SK-N-SH treated with all-trans-retinoic acid at 6 μM for 48 hours (cell line): ENCODE data around the gene B3GNT9.

Source experiments
- BACH2 ChIP-seq: fragments of 250-450 bp; sonication (Bioruptor Pico); IDR thresholded peaks from 2 replicates; pipeline ENCODE4 v1.9.0; 2021; ENCODE audit warnings: mild to moderate bottlenecking, borderline replicate concordance
- CSDC2 ChIP-seq: fragments of 250-450 bp; sonication (Bioruptor Pico); IDR thresholded peaks from 2 replicates; pipeline ENCODE4 v1.5.0; 2020; ENCODE audit warnings: mild to moderate bottlenecking, moderate library complexity
- CSRNP3 ChIP-seq: fragments of 250-450 bp; sonication (Bioruptor Pico); IDR thresholded peaks from 2 replicates; pipeline ENCODE4 v1.5.1; 2021; ENCODE audit warnings: mild to moderate bottlenecking, moderate library complexity
- ISL1 ChIP-seq: fragments of 250-450 bp; sonication (Bioruptor Pico); IDR thresholded peaks from 2 replicates; pipeline ENCODE4 v2.1.2; 2022; ENCODE audit warnings: mild to moderate bottlenecking, moderate library complexity
- PATZ1 ChIP-seq: fragments of 250-450 bp; sonication (Bioruptor Pico); IDR thresholded peaks from 2 replicates; pipeline ENCODE4 v1.8.0; 2020; ENCODE audit warnings: mild to moderate bottlenecking, moderate library complexity, borderline replicate concordance
- POU6F1 ChIP-seq: fragments of 250-450 bp; sonication (Bioruptor Pico); IDR thresholded peaks from 2 replicates; pipeline ENCODE4 v1.8.0; 2021; ENCODE audit warnings: low read depth, mild to moderate bottlenecking, moderate library complexity, borderline replicate concordance
- RARB ChIP-seq: fragments of 250-450 bp; sonication (Bioruptor Pico); IDR thresholded peaks from 2 replicates; pipeline ENCODE4 v1.8.0; 2021; ENCODE audit warnings: mild to moderate bottlenecking, moderate library complexity
- SNAI2 ChIP-seq: fragments of 250-450 bp; sonication (Bioruptor Pico); IDR thresholded peaks from 2 replicates; pipeline ENCODE4 v1.5.0; 2020; ENCODE audit warnings: mild to moderate bottlenecking, moderate library complexity
- TOX ChIP-seq: fragments of 250-450 bp; sonication (Bioruptor Pico); IDR thresholded peaks from 2 replicates; pipeline ENCODE4 v1.8.0; 2021; ENCODE audit warnings: mild to moderate bottlenecking, moderate library complexity, borderline replicate concordance
- ZFP3 ChIP-seq: fragments of 250-450 bp; sonication (Bioruptor Pico); IDR thresholded peaks from 2 replicates; pipeline ENCODE4 v1.5.0; 2020; ENCODE audit warnings: mild to moderate bottlenecking, moderate library complexity
- ZFP30 ChIP-seq: fragments of 450-650 bp; formaldehyde crosslinking; IDR thresholded peaks from 2 replicates; pipeline ENCODE4 v1.5.0; 2022; ENCODE audit warnings: mild to moderate bottlenecking, moderate library complexity
- ZNF565 ChIP-seq: fragments of 450-650 bp; formaldehyde crosslinking; conservative IDR thresholded peaks from 2 replicates; pipeline ENCODE4 v1.5.0; 2020; ENCODE audit warnings: low read depth, mild to moderate bottlenecking, moderate library complexity
- ZNF8 ChIP-seq: fragments of 450-650 bp; formaldehyde crosslinking; IDR thresholded peaks from 2 replicates; pipeline ENCODE4 v1.5.0; 2020; ENCODE audit warnings: mild to moderate bottlenecking, moderate library complexity
- TF ChIP-seq, protein P1 (sequence below): fragments of 250-450 bp; sonication (Bioruptor Pico); IDR thresholded peaks from 2 replicates; pipeline ENCODE4 v1.5.0; 2020; ENCODE audit warnings: mild to moderate bottlenecking, moderate library complexity

DNA sequence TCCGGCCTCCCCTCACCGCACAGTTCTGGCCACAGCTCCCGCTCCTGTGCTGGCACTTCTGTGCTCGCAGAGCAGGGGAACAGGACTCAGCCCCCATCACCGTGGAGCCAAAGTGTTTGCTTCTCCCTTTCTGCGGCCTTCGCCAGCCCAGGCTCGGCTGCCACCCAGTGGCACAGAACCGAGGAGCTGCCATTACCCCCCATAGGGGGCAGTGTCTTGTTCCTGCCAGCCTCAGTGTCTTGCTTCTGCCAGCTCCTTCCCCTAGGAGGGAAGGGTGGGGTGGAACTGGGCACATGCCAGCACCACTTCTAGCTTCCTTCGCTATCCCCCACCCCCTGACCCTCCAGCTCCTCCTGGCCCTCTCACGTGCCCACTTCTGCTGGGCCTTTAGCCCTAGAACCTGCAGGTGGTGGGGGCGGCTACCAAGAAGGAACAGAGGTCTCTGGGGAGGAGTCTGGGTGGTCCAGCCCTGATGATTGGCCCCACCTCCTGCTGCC lies 47.5 kb upstream of the B3GNT9 start:
- TF ChIP-seq POU6F1 (CRISPR knock-in tag) (no peak), ZNF8 (CRISPR knock-in tag) (no peak), PATZ1 (CRISPR knock-in tag) (no peak), CSRNP3 (CRISPR knock-in tag) (no peak), CSDC2 (CRISPR knock-in tag) (no peak), ISL1 (CRISPR knock-in tag) (no peak), BACH2 (CRISPR knock-in tag) (no peak), TOX (no peak), ZNF565 (CRISPR knock-in tag) (no peak), SNAI2 (no peak), ZFP30 (CRISPR knock-in tag) (no peak), ZFP3 (CRISPR knock-in tag) (no peak), RARB (no peak)
- TF ChIP-seq, protein P1, sequence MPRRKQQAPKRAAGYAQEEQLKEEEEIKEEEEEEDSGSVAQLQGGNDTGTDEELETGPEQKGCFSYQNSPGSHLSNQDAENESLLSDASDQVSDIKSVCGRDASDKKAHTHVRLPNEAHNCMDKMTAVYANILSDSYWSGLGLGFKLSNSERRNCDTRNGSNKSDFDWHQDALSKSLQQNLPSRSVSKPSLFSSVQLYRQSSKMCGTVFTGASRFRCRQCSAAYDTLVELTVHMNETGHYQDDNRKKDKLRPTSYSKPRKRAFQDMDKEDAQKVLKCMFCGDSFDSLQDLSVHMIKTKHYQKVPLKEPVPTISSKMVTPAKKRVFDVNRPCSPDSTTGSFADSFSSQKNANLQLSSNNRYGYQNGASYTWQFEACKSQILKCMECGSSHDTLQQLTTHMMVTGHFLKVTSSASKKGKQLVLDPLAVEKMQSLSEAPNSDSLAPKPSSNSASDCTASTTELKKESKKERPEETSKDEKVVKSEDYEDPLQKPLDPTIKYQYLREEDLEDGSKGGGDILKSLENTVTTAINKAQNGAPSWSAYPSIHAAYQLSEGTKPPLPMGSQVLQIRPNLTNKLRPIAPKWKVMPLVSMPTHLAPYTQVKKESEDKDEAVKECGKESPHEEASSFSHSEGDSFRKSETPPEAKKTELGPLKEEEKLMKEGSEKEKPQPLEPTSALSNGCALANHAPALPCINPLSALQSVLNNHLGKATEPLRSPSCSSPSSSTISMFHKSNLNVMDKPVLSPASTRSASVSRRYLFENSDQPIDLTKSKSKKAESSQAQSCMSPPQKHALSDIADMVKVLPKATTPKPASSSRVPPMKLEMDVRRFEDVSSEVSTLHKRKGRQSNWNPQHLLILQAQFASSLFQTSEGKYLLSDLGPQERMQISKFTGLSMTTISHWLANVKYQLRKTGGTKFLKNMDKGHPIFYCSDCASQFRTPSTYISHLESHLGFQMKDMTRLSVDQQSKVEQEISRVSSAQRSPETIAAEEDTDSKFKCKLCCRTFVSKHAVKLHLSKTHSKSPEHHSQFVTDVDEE (CRISPR knock-in tag) = no peak
